Activated CD4-positive, alpha-beta T cell treated with anti-CD3 and anti-CD28 coated beads, Interleukin-2, amount 10 ng/mL, durations not matched to agents 7 days and 5 days (primary cell): ENCODE measurements around the gene MFSD6L. TPM values are rescaled to one million over a fixed set of nuclear protein-coding genes. Genes with fewer than 3 reads are reported as not detected.
"Not testable (repeated sequence)": the region's sequence is repeated elsewhere in the genome, so short reads cannot be mapped to it uniquely, and the experiment has no call there.

ENCODE experiments used
- CTCF ChIA-PET: fragments of 350-600 bp; sonication (Branson Sonifier 250); formaldehyde crosslinking; loops from one replicate; lab custom pipeline; 2021; ENCODE audit warnings: antibody characterized with exemption; lab: Charles Lee
- POLR2A ChIA-PET: fragments of 350-600 bp; sonication (Branson Sonifier 250); formaldehyde crosslinking; loops from one replicate; lab custom pipeline; 2021; ENCODE audit warnings: antibody characterized with exemption; lab: Charles Lee
- DNase-seq: peaks from one replicate; pipeline ENCODE4 v3.0.0-alpha.2; 2020
- H3K27ac Mint-ChIP-seq: one replicate; pipeline ENCODE4 v1.8.0; 2021; ENCODE audit warnings: mild to moderate bottlenecking, moderate library complexity, mixed read lengths
- H3K27me3 Mint-ChIP-seq: one replicate; pipeline ENCODE4 v1.8.0; 2021; ENCODE audit warnings: mixed read lengths
- H3K36me3 Mint-ChIP-seq: one replicate; pipeline ENCODE4 v1.8.0; 2021; ENCODE audit warnings: low read depth, mixed read lengths
- H3K4me1 Mint-ChIP-seq: one replicate; pipeline ENCODE4 v1.8.0; 2021; ENCODE audit warnings: mixed read lengths
- H3K4me3 Mint-ChIP-seq: one replicate; pipeline ENCODE4 v1.8.0; 2021; ENCODE audit warnings: mild to moderate bottlenecking, moderate library complexity, mixed read lengths
- H3K9me3 Mint-ChIP-seq: one replicate; pipeline ENCODE4 v1.8.0; 2021; ENCODE audit warnings: mixed read lengths
- total RNA-seq, 2 experiments: library from RNA; stranded (reverse); gene quantifications; one replicate each; pipeline ENCODE4 v1.2.3, GENCODE V29; 2021

Gene MFSD6L
- total RNA-seq, 2 experiments from 2014 or later: 0.71 to 1.4 TPM

GRCh38 chr17:8820311-8821010 is 21.3 kb upstream of the MFSD6L start:
- Mint-ChIP-seq H3K4me3 (no peak overlapping the region), H3K27me3 (no peaks in the 10 kb centered on the region), H3K27ac (no peak overlapping the region), H3K36me3 (peaks cover 12% of the 10 kb centered on the region), H3K4me1 (no peaks in the 10 kb centered on the region), H3K9me3 (peaks cover 5% of the 10 kb centered on the region)
- CTCF ChIA-PET: no interaction called here
- POLR2A ChIA-PET: interaction anchor here (0.5 kb wide), 1 partner anchor 138 kb away, joined by 10 read pairs; no protein-coding TSS in a partner anchor
- no peak for DNase-seq

- Mint-ChIP-seq H3K4me1 (no peaks in the 10 kb centered on the region), H3K9me3 (no peaks in the 10 kb centered on the region), H3K27me3 (peaks cover 5% of the 10 kb centered on the region), H3K4me3 (no peak overlapping the region), H3K27ac (no peak overlapping the region), H3K36me3 (peaks cover 10% of the 10 kb centered on the region)
- DNase-seq: no peak
- ChIA-PET POLR2A (no interaction called here), CTCF (no interaction called here)
Observed at GRCh38 chr17:8818654-8819330, 19.6 kb upstream of the MFSD6L start.

GRCh38 chr17:8818047-8818446 is 18.9 kb upstream of the MFSD6L start:
- H3K27ac Mint-ChIP-seq: no peak overlapping the region
- CTCF ChIA-PET: no interaction called here

GRCh38 chr17:8806926-8807550 is 7.9 kb upstream of the MFSD6L start:
- Mint-ChIP-seq H3K4me3 (no peak overlapping the region), H3K36me3 (peaks cover 28% of the 10 kb centered on the region), H3K4me1 (no peaks in the 10 kb centered on the region), H3K9me3 (peaks cover 19% of the 10 kb centered on the region), H3K27ac (no peak overlapping the region), H3K27me3 (peaks cover 3% of the 10 kb centered on the region)
- CTCF ChIA-PET: interaction anchor here (1.0 kb wide), 1 partner anchor 21 kb away, joined by 4 read pairs; no protein-coding TSS in a partner anchor
- no peak for DNase-seq
- POLR2A ChIA-PET: no interaction called here

More at GRCh38 chr17:8818047-8818446, 18.9 kb upstream of the MFSD6L start:
- peaks cover 12% of the 10 kb centered on the region for H3K36me3 Mint-ChIP-seq
- no peaks in the 10 kb centered on the region for H3K4me1 Mint-ChIP-seq
- no peak overlapping the region for H3K4me3 Mint-ChIP-seq
- H3K27me3 Mint-ChIP-seq: peaks cover 7% of the 10 kb centered on the region
- POLR2A ChIA-PET: no interaction called here
- no peak for DNase-seq
- no peaks in the 10 kb centered on the region for H3K9me3 Mint-ChIP-seq

GRCh38 chr17:8806253-8806925 is 7.2 kb upstream of the MFSD6L start:
- peaks cover 23% of the 10 kb centered on the region for H3K36me3 Mint-ChIP-seq
- peaks cover 14% of the 10 kb centered on the region for H3K9me3 Mint-ChIP-seq
- ChIA-PET POLR2A (no interaction called here), CTCF (interaction anchor here (1.0 kb wide), 1 partner anchor 20 kb away, joined by 4 read pairs; no protein-coding TSS in a partner anchor)
- H3K4me3 Mint-ChIP-seq: no peak overlapping the region
- H3K27me3 Mint-ChIP-seq: peaks cover under 1% of the 10 kb centered on the region
- H3K27ac Mint-ChIP-seq: no peak overlapping the region
- H3K4me1 Mint-ChIP-seq: no peaks in the 10 kb centered on the region
- no peak for DNase-seq

- CTCF ChIA-PET, DNase-seq, H3K27me3 Mint-ChIP-seq, H3K4me1 Mint-ChIP-seq, H3K27ac Mint-ChIP-seq, POLR2A ChIA-PET, H3K4me3 Mint-ChIP-seq: not testable (repeated sequence)
- Mint-ChIP-seq H3K9me3 (peaks cover 12% of the 10 kb centered on the region), H3K36me3 (peaks cover 18% of the 10 kb centered on the region)
Observed at GRCh38 chr17:8805396-8805795, 6.2 kb upstream of the MFSD6L start.

GRCh38 chr17:8803531-8804420 is 4.6 kb upstream of the MFSD6L start:
- H3K27me3 Mint-ChIP-seq: no peaks in the 10 kb centered on the region
- peaks cover 8% of the 10 kb centered on the region for H3K36me3 Mint-ChIP-seq
- no peak for DNase-seq
- H3K27ac Mint-ChIP-seq: no peak overlapping the region
- H3K9me3 Mint-ChIP-seq: peaks cover 3% of the 10 kb centered on the region
- CTCF ChIA-PET: interaction anchor here (1.0 to 1.2 kb wide), 2 partner anchors 18 to 194 kb away, joined by 3 to 4 read pairs; no protein-coding TSS in a partner anchor
- no peak overlapping the region for H3K4me3 Mint-ChIP-seq
- H3K4me1 Mint-ChIP-seq: no peaks in the 10 kb centered on the region
- POLR2A ChIA-PET: no interaction called here

GRCh38 chr17:8801135-8801840 is 2.1 kb upstream of the MFSD6L start:
- Mint-ChIP-seq H3K9me3 (no peaks in the 10 kb centered on the region), H3K27ac (no peak overlapping the region), H3K36me3 (peaks cover 2% of the 10 kb centered on the region), H3K27me3 (no peaks in the 10 kb centered on the region), H3K4me1 (no peaks in the 10 kb centered on the region), H3K4me3 (no peak overlapping the region)
- DNase-seq: no peak
- CTCF ChIA-PET: interaction anchor here (0.5 to 1.0 kb wide), 3 partner anchors 16 to 681 kb away, joined by 3 to 4 read pairs (median 3); no protein-coding TSS in a partner anchor
- POLR2A ChIA-PET: no interaction called here

GRCh38 chr17:8800656-8801055 is 1.5 kb upstream of the MFSD6L start:
- H3K27me3 Mint-ChIP-seq: no peaks in the 10 kb centered on the region
- H3K4me1 Mint-ChIP-seq: no peaks in the 10 kb centered on the region
- H3K36me3 Mint-ChIP-seq: peaks cover 2% of the 10 kb centered on the region
- CTCF ChIA-PET: interaction anchor here (0.5 to 1.7 kb wide), 4 partner anchors 15 to 681 kb away, joined by 3 to 5 read pairs (median 4); no protein-coding TSS in a partner anchor
- H3K27ac Mint-ChIP-seq: no peak overlapping the region
- no peaks in the 10 kb centered on the region for H3K9me3 Mint-ChIP-seq
- DNase-seq: no peak
- H3K4me3 Mint-ChIP-seq: no peak overlapping the region
- POLR2A ChIA-PET: no interaction called here

- DNase-seq: no peak
- CTCF ChIA-PET: interaction anchor here (1.0 to 1.7 kb wide), 2 partner anchors 14 to 34 kb away, joined by 3 to 5 read pairs; no protein-coding TSS in a partner anchor
- POLR2A ChIA-PET: no interaction called here
- no peaks in the 10 kb centered on the region for H3K27me3 Mint-ChIP-seq
- H3K4me3 Mint-ChIP-seq: no peak overlapping the region
- no peaks in the 10 kb centered on the region for H3K9me3 Mint-ChIP-seq
- H3K27ac Mint-ChIP-seq: no peak overlapping the region
- peaks cover 2% of the 10 kb centered on the region for H3K36me3 Mint-ChIP-seq
- no peaks in the 10 kb centered on the region for H3K4me1 Mint-ChIP-seq
Observed at GRCh38 chr17:8799570-8800212, 526 bp upstream of the MFSD6L start.
